ENCODE results near the gene TMEM179.

Gene TMEM179

DNA sequence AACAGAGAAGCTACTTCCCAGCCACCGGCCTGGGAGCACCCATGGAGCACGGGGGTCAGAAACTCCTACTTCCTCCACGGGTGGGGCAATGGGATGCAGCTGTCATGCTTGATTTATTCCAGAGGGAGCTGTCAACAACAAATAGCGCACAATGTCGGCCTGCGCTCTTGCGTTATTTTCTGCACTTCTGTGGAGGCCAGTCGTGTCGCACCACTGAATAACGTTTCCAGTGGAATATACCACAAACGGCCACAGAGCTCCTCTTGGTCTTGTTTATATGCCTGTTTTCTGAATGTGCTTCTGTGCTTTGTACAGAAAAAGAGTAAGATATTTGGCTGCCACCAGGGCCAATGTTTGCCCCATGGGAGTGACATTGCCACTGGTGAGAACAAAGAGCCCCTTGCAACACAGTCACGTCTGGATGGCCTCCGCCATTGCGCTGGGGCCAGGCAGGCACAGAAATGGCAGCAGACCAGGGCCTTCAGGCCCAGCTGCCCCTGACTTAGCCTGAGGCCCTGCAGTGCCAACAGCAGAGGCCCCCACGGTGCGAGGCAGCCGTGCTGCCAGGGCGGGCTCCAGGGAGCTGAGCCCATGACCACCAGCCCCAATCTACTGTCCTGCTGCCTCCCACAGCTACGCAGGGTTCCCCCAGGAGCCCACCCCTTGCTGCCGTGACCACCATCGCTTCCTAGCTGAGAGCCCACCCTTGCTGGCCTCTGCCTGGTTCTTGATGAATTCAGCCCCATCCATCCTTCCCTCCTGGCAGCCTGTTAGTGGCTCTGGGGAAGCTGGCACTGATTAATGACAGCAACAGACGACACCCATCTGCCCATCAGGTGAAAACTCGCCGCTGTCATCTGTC, 28.9 kb upstream of the TMEM179 start:
- no peak for ATAC-seq (ENCODE audit: low read depth)
- no peak overlapping the region for H3K4me3 ChIP-seq (ENCODE audit: severe bottlenecking)
- H3K4me1 ChIP-seq (ENCODE audit: insufficient read depth, poor library complexity, severe bottlenecking) = no peaks in the 10 kb centered on the region
- H3K9me3 ChIP-seq (ENCODE audit: severe bottlenecking) = peaks cover 7% of the 10 kb centered on the region
- no peaks in the 10 kb centered on the region for H3K36me3 ChIP-seq (ENCODE audit: low read depth)
- H3K27me3 ChIP-seq (ENCODE audit: insufficient read depth, poor library complexity, severe bottlenecking) = peaks cover 47% of the 10 kb centered on the region
- H3K27ac ChIP-seq (ENCODE audit: poor library complexity, severe bottlenecking) = no peak overlapping the region
- TF ChIP-seq, protein P1, sequence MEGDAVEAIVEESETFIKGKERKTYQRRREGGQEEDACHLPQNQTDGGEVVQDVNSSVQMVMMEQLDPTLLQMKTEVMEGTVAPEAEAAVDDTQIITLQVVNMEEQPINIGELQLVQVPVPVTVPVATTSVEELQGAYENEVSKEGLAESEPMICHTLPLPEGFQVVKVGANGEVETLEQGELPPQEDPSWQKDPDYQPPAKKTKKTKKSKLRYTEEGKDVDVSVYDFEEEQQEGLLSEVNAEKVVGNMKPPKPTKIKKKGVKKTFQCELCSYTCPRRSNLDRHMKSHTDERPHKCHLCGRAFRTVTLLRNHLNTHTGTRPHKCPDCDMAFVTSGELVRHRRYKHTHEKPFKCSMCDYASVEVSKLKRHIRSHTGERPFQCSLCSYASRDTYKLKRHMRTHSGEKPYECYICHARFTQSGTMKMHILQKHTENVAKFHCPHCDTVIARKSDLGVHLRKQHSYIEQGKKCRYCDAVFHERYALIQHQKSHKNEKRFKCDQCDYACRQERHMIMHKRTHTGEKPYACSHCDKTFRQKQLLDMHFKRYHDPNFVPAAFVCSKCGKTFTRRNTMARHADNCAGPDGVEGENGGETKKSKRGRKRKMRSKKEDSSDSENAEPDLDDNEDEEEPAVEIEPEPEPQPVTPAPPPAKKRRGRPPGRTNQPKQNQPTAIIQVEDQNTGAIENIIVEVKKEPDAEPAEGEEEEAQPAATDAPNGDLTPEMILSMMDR (IDR thresholded peaks at IDR 0.05; ENCODE audit: poor library complexity, severe bottlenecking) = no peak
- DNase-seq (ENCODE audit: low spot score) = no peak

DNA sequence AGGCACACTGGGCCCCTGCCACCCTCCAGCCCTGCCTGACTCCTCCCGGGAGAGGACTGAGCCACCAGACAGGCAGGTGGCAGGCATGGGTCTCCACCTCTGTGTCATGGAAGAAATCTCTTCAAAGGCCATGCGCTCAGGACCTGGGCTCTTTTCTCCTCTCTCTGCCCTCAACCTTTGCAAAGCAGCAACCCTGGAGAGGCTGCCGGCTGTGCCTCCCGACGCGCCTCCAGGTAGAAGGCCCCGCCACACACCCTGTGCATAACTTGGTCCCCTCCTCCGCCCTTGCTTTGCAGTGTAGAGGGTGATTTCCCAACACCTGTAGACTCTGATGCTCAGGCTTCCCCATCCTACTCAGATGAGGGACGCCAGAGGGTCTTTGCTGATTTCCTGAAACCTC, 28.2 kb upstream of the TMEM179 start:
- Histone ChIP-seq H3K36me3 (ENCODE audit: low read depth) (no peaks in the 10 kb centered on the region), H3K27me3 (ENCODE audit: insufficient read depth, poor library complexity, severe bottlenecking) (peaks cover 40% of the 10 kb centered on the region), H3K9me3 (ENCODE audit: severe bottlenecking) (peaks cover 7% of the 10 kb centered on the region), H3K4me1 (ENCODE audit: insufficient read depth, poor library complexity, severe bottlenecking) (no peaks in the 10 kb centered on the region), H3K27ac (ENCODE audit: poor library complexity, severe bottlenecking) (no peak overlapping the region), H3K4me3 (ENCODE audit: severe bottlenecking) (no peak overlapping the region)
- DNase-seq (ENCODE audit: low spot score) (no peak), ATAC-seq (ENCODE audit: low read depth) (no peak)
- TF ChIP-seq, protein P1 (IDR thresholded peaks at IDR 0.05; ENCODE audit: poor library complexity, severe bottlenecking) = no peak

DNA sequence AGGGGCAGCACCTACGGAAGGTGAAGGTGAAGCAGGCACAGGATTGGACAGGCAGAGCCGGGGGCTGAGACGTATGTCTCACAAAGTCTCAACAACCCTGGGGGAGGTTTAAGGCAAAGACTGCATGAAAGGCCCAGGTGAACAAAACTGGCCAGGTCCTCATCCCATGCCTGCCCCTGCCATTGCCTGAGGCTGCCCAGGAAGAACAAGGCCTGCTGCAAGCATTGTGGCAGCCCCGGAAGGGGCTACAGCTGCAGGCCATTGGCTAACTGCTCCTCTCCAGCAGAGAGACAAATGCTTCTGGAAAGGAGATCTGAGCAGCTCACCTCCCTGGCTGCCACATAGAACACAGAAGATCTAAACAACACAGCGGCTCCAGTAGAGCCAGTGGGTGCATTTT, 20.4 kb upstream of the TMEM179 start:
- peak; percentile 29 for DNase-seq (ENCODE audit: low spot score)
- no peaks in the 10 kb centered on the region for H3K4me1 ChIP-seq (ENCODE audit: insufficient read depth, poor library complexity, severe bottlenecking)
- TF ChIP-seq, protein P1 (IDR thresholded peaks at IDR 0.05; ENCODE audit: poor library complexity, severe bottlenecking) = no peak
- H3K4me3 ChIP-seq (ENCODE audit: severe bottlenecking) = no peak overlapping the region
- no peaks in the 10 kb centered on the region for H3K36me3 ChIP-seq (ENCODE audit: low read depth)
- peaks cover 30% of the 10 kb centered on the region for H3K27me3 ChIP-seq (ENCODE audit: insufficient read depth, poor library complexity, severe bottlenecking)
- ATAC-seq (ENCODE audit: low read depth) = no peak
- no peak overlapping the region for H3K27ac ChIP-seq (ENCODE audit: poor library complexity, severe bottlenecking)
- H3K9me3 ChIP-seq (ENCODE audit: severe bottlenecking) = peaks cover 7% of the 10 kb centered on the region

GRCh38 chr14:104614126-104614812, 9.7 kb upstream of the TMEM179 start:
- H3K27ac ChIP-seq (ENCODE audit: poor library complexity, severe bottlenecking) = no peak overlapping the region
- DNase-seq (ENCODE audit: low spot score) (no peak), ATAC-seq (ENCODE audit: low read depth) (no peak)
- H3K9me3 ChIP-seq (ENCODE audit: severe bottlenecking) = no peaks in the 10 kb centered on the region
- peaks cover 31% of the 10 kb centered on the region for H3K27me3 ChIP-seq (ENCODE audit: insufficient read depth, poor library complexity, severe bottlenecking)
- TF ChIP-seq, protein P1 (IDR thresholded peaks at IDR 0.05; ENCODE audit: poor library complexity, severe bottlenecking) = no peak
- no peak overlapping the region for H3K4me3 ChIP-seq (ENCODE audit: severe bottlenecking)
- no peaks in the 10 kb centered on the region for H3K36me3 ChIP-seq (ENCODE audit: low read depth)
- H3K4me1 ChIP-seq (ENCODE audit: insufficient read depth, poor library complexity, severe bottlenecking) = no peaks in the 10 kb centered on the region
